Panc1 (cell line): ENCODE data around the gene SHROOM3.

Source experiments
- CTCF ChIP-seq: fragments of 450-650 bp; IDR thresholded peaks from 2 replicates; pipeline ENCODE4 v1.5.1; 2017; ENCODE audit warnings: mild to moderate bottlenecking
- POLR2AphosphoS5 ChIP-seq: IDR thresholded peaks from 2 replicates; pipeline ENCODE4 v1.6.1; 2012; ENCODE audit warnings: mild to moderate bottlenecking, low read depth, low read length, moderate library complexity
- REST ChIP-seq, 2 experiments: IDR thresholded peaks; 2 replicates each; pipeline ENCODE4 v1.6.1; 2011 to 2012; ENCODE audit warnings: low read depth in 2 of 2, control low read depth in 1 of 2, low read length in 1 of 2, mild to moderate bottlenecking in 1 of 2, moderate library complexity in 1 of 2; ENCODE audit not compliant: insufficient read depth in 1 of 2
- SIN3A ChIP-seq: IDR thresholded peaks from 2 replicates; pipeline ENCODE4 v1.6.1; 2012; ENCODE audit warnings: low read depth, mild to moderate bottlenecking, low read length, moderate library complexity, borderline replicate concordance; ENCODE audit not compliant: insufficient read depth

GRCh38 chr4:76563454-76564122, 128.6 kb downstream of the SHROOM3 start:
- TF ChIP-seq CTCF: no peak
- no peak for TF ChIP-seq POLR2AphosphoS5
- TF ChIP-seq REST (IDR thresholded peaks at IDR 0.05; ENCODE audit: insufficient read depth in 1 of 2, low read depth in 2 of 2, low read length in 1 of 2): no peak
- TF ChIP-seq SIN3A: no peak
